Lower lobe of right lung (tissue), 2 donors: Measurements from ENCODE around the gene COL9A3. TPM values are rescaled to one million over a fixed set of nuclear protein-coding genes. Genes with fewer than 3 reads are reported as not detected.
A peak's percentile ranks its signal among the peaks of the same experiment; 100 is the strongest.

ENCODE experiments used
- ATAC-seq, 2 donors: fragments of 200-7000 bp; cut with Tn5 transposase; one replicate each; pipeline ENCODE4 v1.9.1; 2020 to 2022; ENCODE audit warnings: mild to moderate bottlenecking in 2 of 2, moderate library complexity in 2 of 2
- DNase-seq: peaks from one replicate; pipeline ENCODE4 v3.0.0-alpha.2; 2020
- H3K27ac ChIP-seq: fragments of 200-600 bp; one replicate; pipeline ENCODE4 v1.8.0; 2022
- H3K27me3 ChIP-seq: fragments of 200-600 bp; one replicate; pipeline ENCODE4 v1.8.0; 2022; ENCODE audit warnings: low read depth
- H3K36me3 ChIP-seq: fragments of 200-600 bp; one replicate; pipeline ENCODE4 v1.8.0; 2022; ENCODE audit warnings: mild to moderate bottlenecking
- H3K4me1 ChIP-seq: fragments of 200-600 bp; one replicate; pipeline ENCODE4 v1.8.0; 2022
- H3K4me3 ChIP-seq: fragments of 200-600 bp; one replicate; pipeline ENCODE4 v1.8.0; 2022; ENCODE audit warnings: mild to moderate bottlenecking
- H3K9me3 ChIP-seq: fragments of 200-600 bp; one replicate; pipeline ENCODE4 v1.8.0; 2022
- CTCF ChIP-seq: fragments of 200-600 bp; IDR thresholded peaks from one replicate; pipeline ENCODE4 v1.8.0; 2022; ENCODE audit warnings: antibody characterized with exemption, mild to moderate bottlenecking
- intact Hi-C: fragments of 100-400 bp; cut with DNase I; formaldehyde crosslinking; loops from one replicate; pipeline ENCODE4 v1.11.0; 2022
- total RNA-seq: library from RNA; stranded (reverse); fragmentation: NEBNext Ultra II Directional; extraction: Animal tissue kit (Norgen Biotek cat#: 25700); gene quantifications from one replicate; pipeline ENCODE4 v1.2.1, GENCODE V29; 2021
- donor health status: DM: no; HTN: yes; CAD: no; lungs with severe emphysema.

Gene COL9A3
- total RNA-seq, 1 donor from 2014 or later: 0.89 TPM

- Histone ChIP-seq H3K9me3 (no peaks in the 10 kb centered on the region), H3K27ac (no peak overlapping the region), H3K4me3 (no peak overlapping the region), H3K27me3 (peaks cover 19% of the 10 kb centered on the region), H3K4me1 (peaks cover 13% of the 10 kb centered on the region), H3K36me3 (no peaks in the 10 kb centered on the region)
- TF ChIP-seq CTCF: no peak
- ATAC-seq (no peak), DNase-seq (no peak)
- intact Hi-C loops: no loop called here
These were observed 7.0 kb downstream of the COL9A3 start for GRCh38 chr20:62823688-62824475.

GRCh38 chr20:62824476-62825332 lies 7.9 kb downstream of the COL9A3 start:
- peaks cover 10% of the 10 kb centered on the region for H3K27me3 ChIP-seq
- intact Hi-C loops: no loop called here
- DNase-seq (no peak), ATAC-seq (peak; percentile 4 to 66)
- no peak overlapping the region for H3K27ac ChIP-seq
- H3K36me3 ChIP-seq: no peaks in the 10 kb centered on the region
- TF ChIP-seq CTCF: no peak
- H3K9me3 ChIP-seq: no peaks in the 10 kb centered on the region
- H3K4me3 ChIP-seq: no peak overlapping the region
- H3K4me1 ChIP-seq: peaks cover 5% of the 10 kb centered on the region

- H3K27ac ChIP-seq: no peak overlapping the region
- DNase-seq: no peak
- TF ChIP-seq CTCF: no peak
- peaks cover 3% of the 10 kb centered on the region for H3K27me3 ChIP-seq
- ATAC-seq: peak; percentile 1 to 4
- no peak overlapping the region for H3K4me3 ChIP-seq
- intact Hi-C loops: no loop called here
- H3K4me1 ChIP-seq: peaks cover 5% of the 10 kb centered on the region
- H3K9me3 ChIP-seq: no peaks in the 10 kb centered on the region
- no peaks in the 10 kb centered on the region for H3K36me3 ChIP-seq
These were observed 8.6 kb downstream of the COL9A3 start for GRCh38 chr20:62825333-62825985.

- H3K36me3 ChIP-seq: no peaks in the 10 kb centered on the region
- intact Hi-C loops: no loop called here
- H3K9me3 ChIP-seq: no peaks in the 10 kb centered on the region
- H3K27ac ChIP-seq: no peak overlapping the region
- ATAC-seq (no peak), DNase-seq (no peak)
- H3K27me3 ChIP-seq: no peaks in the 10 kb centered on the region
- no peak overlapping the region for H3K4me3 ChIP-seq
- H3K4me1 ChIP-seq: peaks cover 5% of the 10 kb centered on the region
- TF ChIP-seq CTCF: no peak
These were observed 9.3 kb downstream of the COL9A3 start for GRCh38 chr20:62825986-62826645.
